Stimulated activated CD8-positive, alpha-beta memory T cell treated with anti-CD3 and anti-CD28 coated beads, Interleukin-12 subunit alpha, Interleukin-12 subunit beta, amount 100 ng/mL, for 1 hour (primary cell): Measurements from ENCODE around the gene ZNF607.
"Not testable (repeated sequence)": the region's sequence is repeated elsewhere in the genome, so short reads cannot be mapped to it uniquely, and the experiment has no call there.

Experiments used
- DNase-seq: peaks from one replicate; pipeline ENCODE4 v3.0.0-alpha.2; 2020; ENCODE audit warnings: low read depth

ZNF607 gene

GRCh38 chr19:37719111-37719926, at the start of gene ZNF607:
ZNF607 (minus strand) TSS chr19:37719761; CDS start chr19:37711618, 8,143 bp downstream.
- peak; percentile 69 for DNase-seq

- no peak for DNase-seq
Observed at GRCh38 chr19:37763488-37763887, 43.9 kb upstream of the ZNF607 start.

GRCh38 chr19:37757683-37758082, 38.1 kb upstream of the ZNF607 start:
- DNase-seq, result not testable (repeated sequence)

- no peak for DNase-seq
Observed at GRCh38 chr19:37738371-37738770, 18.8 kb upstream of the ZNF607 start.

- DNase-seq, result no peak
Observed at GRCh38 chr19:37725181-37725580, 5.6 kb upstream of the ZNF607 start.

GRCh38 chr19:37719927-37720265, 335 bp upstream of the ZNF607 start:
- no peak for DNase-seq

- no peak for DNase-seq
Observed at GRCh38 chr19:37718304-37718703, 1.3 kb downstream of the ZNF607 start.

- no peak for DNase-seq
Observed at GRCh38 chr19:37716140-37716539, 3.4 kb downstream of the ZNF607 start.

- DNase-seq, result no peak
Observed at GRCh38 chr19:37706052-37706605, 13.4 kb downstream of the ZNF607 start.

- no peak for DNase-seq
Observed at GRCh38 chr19:37699057-37699456, 20.5 kb downstream of the ZNF607 start.

- DNase-seq, result no peak
Observed at GRCh38 chr19:37698216-37698615, 21.3 kb downstream of the ZNF607 start.

- DNase-seq, result no peak
Observed at GRCh38 chr19:37695144-37695899, 24.2 kb downstream of the ZNF607 start.

GRCh38 chr19:37692956-37693620, 26.5 kb downstream of the ZNF607 start:
- no peak for DNase-seq

GRCh38 chr19:37691881-37692504, 27.6 kb downstream of the ZNF607 start:
- peak; percentile 67 for DNase-seq

- no peak for DNase-seq
Observed at GRCh38 chr19:37683520-37683919, 36.0 kb downstream of the ZNF607 start.

GRCh38 chr19:37669450-37669914, 50.1 kb downstream of the ZNF607 start:
- DNase-seq, result no peak

- not testable (repeated sequence) for DNase-seq
Observed at GRCh38 chr19:37657157-37657556, 62.4 kb downstream of the ZNF607 start.

- DNase-seq, result peak; percentile 70
Observed at GRCh38 chr19:37655689-37656371, 63.7 kb downstream of the ZNF607 start.

- DNase-seq, result peak; percentile 57
Observed at GRCh38 chr19:37655301-37655688, 64.3 kb downstream of the ZNF607 start, which contains the start of gene ZFP30. ZFP30 (minus strand) TSS chr19:37655465; CDS start chr19:37647822, 7,643 bp downstream.

GRCh38 chr19:37654629-37655300, 64.8 kb downstream of the ZNF607 start:
- DNase-seq, result no peak

- no peak for DNase-seq
Observed at GRCh38 chr19:37654118-37654517, 65.4 kb downstream of the ZNF607 start.
